Progenitor cell of endocrine pancreas (in vitro differentiated cells): Measurements from ENCODE around the gene DNAH9. TPM values are rescaled to one million over a fixed set of nuclear protein-coding genes. Genes with fewer than 3 reads are reported as not detected.
"Not testable (repeated sequence)": the region's sequence is repeated elsewhere in the genome, so short reads cannot be mapped to it uniquely, and the experiment has no call there.

Experiments
- DNase-seq: peaks from one replicate; pipeline ENCODE4 v3.0.0; 2021; ENCODE audit warnings: low spot score; ENCODE audit not compliant: unreplicated experiment
- H3K27ac Mint-ChIP-seq: 2 replicates; pipeline ENCODE4 v1.8.0; 2021; ENCODE audit warnings: mild to moderate bottlenecking, moderate library complexity, mixed read lengths
- H3K27me3 Mint-ChIP-seq: 2 replicates; pipeline ENCODE4 v1.8.0; 2021; ENCODE audit warnings: mixed read lengths
- H3K36me3 Mint-ChIP-seq: 2 replicates; pipeline ENCODE4 v1.8.0; 2022; ENCODE audit warnings: mixed read lengths; ENCODE audit not compliant: insufficient read depth
- H3K4me1 Mint-ChIP-seq: 2 replicates; pipeline ENCODE4 v1.8.0; 2021; ENCODE audit warnings: low read depth, mixed read lengths
- H3K4me3 Mint-ChIP-seq: 2 replicates; pipeline ENCODE4 v1.8.0; 2021; ENCODE audit warnings: low read depth, mild to moderate bottlenecking, moderate library complexity, mixed read lengths
- H3K9me3 Mint-ChIP-seq: 2 replicates; pipeline ENCODE4 v1.8.0; 2021; ENCODE audit warnings: low read depth, mixed read lengths
- CTCF ChIP-seq: fragments of 200-600 bp; sonication (generic); IDR thresholded peaks from one replicate; pipeline ENCODE4 v1.5.0; 2021; ENCODE audit warnings: antibody characterized with exemption, mild to moderate bottlenecking; ENCODE audit not compliant: unreplicated experiment
- total RNA-seq: library from RNA; stranded (reverse); gene quantifications from 2 replicates; pipeline ENCODE4 v1.2.1, GENCODE V29; 2021

DNAH9 gene
- total RNA-seq, 1 donor from 2014 or later: 1.5 TPM

GRCh38 chr17:11940904-11941303 is 342.6 kb downstream of the DNAH9 start:
- Mint-ChIP-seq H3K27ac (no peak overlapping the region), H3K36me3 (no peaks in the 10 kb centered on the region), H3K27me3 (peaks cover 10% of the 10 kb centered on the region), H3K4me1 (peaks cover 3% of the 10 kb centered on the region), H3K4me3 (no peak overlapping the region), H3K9me3 (no peaks in the 10 kb centered on the region)
- DNase-seq: no peak
- no peak for TF ChIP-seq CTCF

- not testable (repeated sequence) for H3K9me3 Mint-ChIP-seq, H3K4me1 Mint-ChIP-seq, H3K4me3 Mint-ChIP-seq
Observed at GRCh38 chr17:11943086-11943485, 344.8 kb downstream of the DNAH9 start.

GRCh38 chr17:11943759-11944347 is 345.6 kb downstream of the DNAH9 start:
- no peak overlapping the region for H3K4me3 Mint-ChIP-seq
- TF ChIP-seq CTCF: no peak
- peaks cover 3% of the 10 kb centered on the region for H3K27me3 Mint-ChIP-seq
- no peak for DNase-seq
- H3K27ac Mint-ChIP-seq: no peak overlapping the region
- no peaks in the 10 kb centered on the region for H3K9me3 Mint-ChIP-seq
- no peaks in the 10 kb centered on the region for H3K36me3 Mint-ChIP-seq
- H3K4me1 Mint-ChIP-seq: peaks cover 3% of the 10 kb centered on the region

More at GRCh38 chr17:11943086-11943485, 344.8 kb downstream of the DNAH9 start:
- H3K27ac Mint-ChIP-seq, H3K36me3 Mint-ChIP-seq, DNase-seq, H3K27me3 Mint-ChIP-seq: not testable (repeated sequence)

- Mint-ChIP-seq H3K9me3 (no peaks in the 10 kb centered on the region), H3K4me1 (peaks cover 3% of the 10 kb centered on the region), H3K4me3 (no peak overlapping the region), H3K27me3 (peaks cover 3% of the 10 kb centered on the region), H3K27ac (no peak overlapping the region), H3K36me3 (no peaks in the 10 kb centered on the region)
- TF ChIP-seq CTCF: no peak
- DNase-seq: no peak
Observed at GRCh38 chr17:11944587-11944986, 346.3 kb downstream of the DNAH9 start.

GRCh38 chr17:11948789-11949188 is 350.5 kb downstream of the DNAH9 start:
- no peak overlapping the region for H3K4me3 Mint-ChIP-seq
- no peak overlapping the region for H3K27ac Mint-ChIP-seq
- peaks cover 2% of the 10 kb centered on the region for H3K36me3 Mint-ChIP-seq
- H3K9me3 Mint-ChIP-seq: peaks cover 4% of the 10 kb centered on the region
- TF ChIP-seq CTCF: no peak
- H3K27me3 Mint-ChIP-seq: peaks cover 3% of the 10 kb centered on the region
- no peak for DNase-seq
- peaks cover 3% of the 10 kb centered on the region for H3K4me1 Mint-ChIP-seq

- not testable (repeated sequence) for H3K36me3 Mint-ChIP-seq, H3K9me3 Mint-ChIP-seq, H3K27me3 Mint-ChIP-seq
Observed at GRCh38 chr17:11949571-11949970, 351.3 kb downstream of the DNAH9 start.

More at GRCh38 chr17:11949571-11949970, 351.3 kb downstream of the DNAH9 start:
- not testable (repeated sequence) for H3K27ac Mint-ChIP-seq, H3K4me3 Mint-ChIP-seq, H3K4me1 Mint-ChIP-seq, DNase-seq
